Fibroblast of skin of right biceps (primary cell): Measurements from ENCODE around the gene CINP.
"Not testable (repeated sequence)": the region's sequence is repeated elsewhere in the genome, so short reads cannot be mapped to it uniquely, and the experiment has no call there.

Source experiments
- DNase-seq: peaks from one replicate; pipeline ENCODE4 v3.0.0-alpha.2; 2013

Gene CINP

DNA sequence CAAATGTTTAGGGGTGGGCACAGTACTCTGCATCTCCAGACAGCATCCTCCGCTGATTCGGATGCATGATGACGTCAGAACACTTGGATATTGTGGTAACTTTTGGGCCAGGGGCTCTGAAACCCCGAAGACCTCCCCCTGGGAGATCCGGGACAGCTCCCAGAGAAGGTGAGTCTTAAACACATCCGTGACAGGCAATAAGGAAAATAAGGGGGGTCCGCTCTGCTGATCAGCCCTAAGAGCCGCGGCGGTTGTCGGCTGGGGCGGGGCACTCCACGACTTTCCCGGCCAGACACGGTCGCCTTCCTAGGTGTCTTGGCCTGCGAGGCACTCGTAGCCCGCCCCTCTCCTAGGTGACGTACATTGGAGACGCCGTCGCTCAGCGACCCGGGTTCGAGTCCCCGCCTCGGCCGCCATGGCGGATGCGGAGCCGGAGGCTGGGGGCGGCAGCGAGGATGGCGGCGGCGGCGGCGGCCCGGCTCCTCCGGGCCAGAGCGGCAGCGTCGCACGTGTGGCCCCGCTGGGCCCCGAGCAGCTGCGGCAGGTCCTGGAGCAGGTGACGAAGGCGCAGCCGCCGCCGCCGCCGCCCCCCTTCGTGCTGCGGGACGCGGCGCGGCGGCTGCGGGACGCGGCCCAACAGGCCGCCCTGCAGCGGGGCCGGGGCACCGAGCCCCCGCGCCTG lies 43.2 kb downstream of the CINP start, which contains the start of gene ZNF839:
ZNF839 (plus strand) TSS at position 396 of the 682 bp plus-strand sequence; CDS start at position 416, 20 bp downstream.
- DNase-seq = peak; percentile 92

DNA sequence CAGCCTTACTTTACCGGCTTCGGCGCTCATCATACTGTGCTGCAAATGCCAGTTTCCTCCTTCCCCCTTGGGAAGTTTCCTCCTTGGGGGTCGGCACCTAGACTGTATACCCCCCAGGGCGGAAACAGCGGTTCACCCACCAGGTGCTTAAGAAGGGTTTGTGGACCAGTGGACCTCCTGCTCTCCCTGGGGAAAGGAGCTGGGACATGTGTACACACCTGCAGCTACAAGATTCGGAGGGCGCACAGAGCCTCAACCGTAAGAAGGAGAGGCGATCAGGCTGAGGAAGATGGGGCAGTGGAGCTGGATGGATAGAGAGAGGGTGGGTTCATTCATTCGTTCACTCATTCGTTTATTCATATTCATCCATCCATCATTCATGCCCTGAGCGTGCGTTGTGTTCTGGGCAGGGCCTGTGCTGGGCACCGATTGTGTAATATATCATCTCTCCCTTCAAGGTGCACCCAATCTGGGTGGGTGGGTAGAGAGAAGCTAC lies 43.9 kb downstream of the CINP start:
- no peak for DNase-seq

DNA sequence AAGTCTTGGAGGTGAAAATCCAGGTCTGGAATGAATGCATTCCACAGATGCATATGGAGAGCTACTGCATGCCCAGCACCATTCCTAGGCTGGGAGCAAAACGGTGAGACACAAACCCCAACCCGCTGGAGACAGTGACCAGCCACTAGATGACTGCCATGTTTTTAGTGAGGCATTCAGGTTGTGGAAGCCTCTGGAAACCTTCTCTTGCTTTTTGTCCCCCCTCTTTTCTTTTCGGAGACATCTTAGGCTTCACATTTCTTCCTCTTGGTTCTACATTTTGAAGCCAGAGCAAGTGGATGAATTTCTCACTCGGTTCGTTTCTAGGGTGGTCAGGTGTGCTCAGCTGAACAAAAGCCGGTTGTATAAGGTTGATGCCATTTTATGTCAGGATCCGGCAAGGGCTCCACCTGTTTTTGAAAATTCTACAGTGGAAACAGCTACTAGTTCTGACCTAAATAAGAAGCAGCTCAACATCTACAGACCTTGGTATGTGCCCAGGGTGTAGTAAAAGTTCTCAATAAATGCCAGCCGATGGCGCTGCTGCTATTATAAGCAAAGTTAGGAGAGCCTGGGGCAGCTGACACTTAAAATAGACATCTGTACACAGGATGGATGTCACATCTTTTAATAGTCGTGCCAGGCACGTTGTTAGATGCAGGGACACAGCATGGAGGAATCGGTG lies 45.0 kb downstream of the CINP start:
- DNase-seq = no peak

DNA sequence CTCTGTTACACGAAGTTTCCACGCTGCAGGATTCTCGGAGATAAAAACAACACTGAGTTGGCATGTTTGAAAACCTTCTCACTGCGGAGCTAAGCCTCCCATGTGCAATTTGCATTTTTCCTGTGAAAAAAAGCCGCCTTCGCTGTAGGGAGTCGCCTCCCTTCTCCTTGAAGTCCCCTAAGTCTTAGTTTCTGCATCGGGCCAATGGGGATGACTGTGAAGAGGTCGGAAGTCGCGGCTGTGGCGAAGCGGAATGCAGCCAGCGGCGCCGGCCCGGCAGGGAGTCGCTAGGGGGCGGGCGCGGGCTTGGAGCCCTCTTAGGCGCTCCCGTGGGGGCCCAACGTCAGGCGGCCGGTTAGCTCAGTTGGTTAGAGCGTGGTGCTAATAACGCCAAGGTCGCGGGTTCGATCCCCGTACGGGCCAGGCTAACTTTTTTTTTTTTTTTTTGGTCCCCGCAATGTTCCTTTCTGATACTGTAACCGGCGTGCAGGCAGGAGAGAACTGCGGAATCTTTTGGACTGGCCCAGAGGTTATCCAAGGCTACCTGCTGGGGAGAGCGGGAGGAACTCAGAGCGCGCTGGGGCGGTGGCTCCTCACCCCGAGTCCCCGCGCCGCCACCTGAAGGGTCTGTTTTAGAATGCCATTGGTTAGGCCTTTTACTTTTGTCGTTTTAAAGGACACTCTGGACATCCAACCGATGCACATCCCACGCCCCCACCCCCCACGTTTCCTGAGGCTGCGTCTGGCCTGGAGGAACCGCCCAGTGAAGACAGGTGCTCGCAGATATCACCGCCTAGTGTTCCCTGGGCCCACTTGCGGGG lies 45.7 kb downstream of the CINP start:
- peak; percentile 94 for DNase-seq

DNA sequence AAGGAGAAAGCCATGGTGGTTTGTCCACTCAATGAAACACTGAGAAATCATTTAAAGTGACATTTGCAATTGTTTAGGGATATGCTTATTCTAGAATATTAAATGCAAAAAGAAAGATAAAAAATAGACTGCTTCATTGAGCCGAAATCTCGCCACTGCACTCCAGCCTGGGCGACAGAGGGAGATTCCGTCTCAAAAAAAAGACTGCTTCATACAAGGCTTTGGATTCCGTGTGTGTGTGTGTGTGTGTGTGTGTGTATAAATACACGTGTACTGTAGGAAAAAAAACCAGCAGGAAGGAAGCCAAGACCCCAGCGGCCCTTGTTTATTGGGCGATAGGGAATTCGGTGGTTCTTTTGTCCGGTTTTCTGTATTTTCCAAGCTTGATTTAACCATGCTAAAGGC lies 46.4 kb downstream of the CINP start:
- DNase-seq = peak; percentile 81

DNA sequence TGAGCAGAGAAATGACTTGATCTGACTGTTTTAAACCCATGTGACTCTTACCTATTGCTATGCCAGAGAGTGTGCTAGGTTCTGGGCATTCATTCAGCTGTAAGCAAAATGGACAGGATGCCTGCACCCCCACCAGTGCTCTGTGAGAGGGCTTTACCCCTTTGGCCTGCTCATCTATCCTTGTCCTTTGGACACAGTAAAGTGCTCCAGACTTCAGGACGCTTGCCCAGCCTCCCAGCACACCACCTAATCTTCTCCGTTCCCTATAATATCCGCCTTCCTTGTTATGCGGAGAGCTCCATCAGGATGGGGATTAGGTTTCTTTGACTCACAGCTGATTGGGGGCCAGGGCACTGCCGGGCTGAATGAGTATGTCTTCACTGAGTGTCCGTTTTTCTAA lies 47.6 kb downstream of the CINP start:
- DNase-seq = no peak

DNA sequence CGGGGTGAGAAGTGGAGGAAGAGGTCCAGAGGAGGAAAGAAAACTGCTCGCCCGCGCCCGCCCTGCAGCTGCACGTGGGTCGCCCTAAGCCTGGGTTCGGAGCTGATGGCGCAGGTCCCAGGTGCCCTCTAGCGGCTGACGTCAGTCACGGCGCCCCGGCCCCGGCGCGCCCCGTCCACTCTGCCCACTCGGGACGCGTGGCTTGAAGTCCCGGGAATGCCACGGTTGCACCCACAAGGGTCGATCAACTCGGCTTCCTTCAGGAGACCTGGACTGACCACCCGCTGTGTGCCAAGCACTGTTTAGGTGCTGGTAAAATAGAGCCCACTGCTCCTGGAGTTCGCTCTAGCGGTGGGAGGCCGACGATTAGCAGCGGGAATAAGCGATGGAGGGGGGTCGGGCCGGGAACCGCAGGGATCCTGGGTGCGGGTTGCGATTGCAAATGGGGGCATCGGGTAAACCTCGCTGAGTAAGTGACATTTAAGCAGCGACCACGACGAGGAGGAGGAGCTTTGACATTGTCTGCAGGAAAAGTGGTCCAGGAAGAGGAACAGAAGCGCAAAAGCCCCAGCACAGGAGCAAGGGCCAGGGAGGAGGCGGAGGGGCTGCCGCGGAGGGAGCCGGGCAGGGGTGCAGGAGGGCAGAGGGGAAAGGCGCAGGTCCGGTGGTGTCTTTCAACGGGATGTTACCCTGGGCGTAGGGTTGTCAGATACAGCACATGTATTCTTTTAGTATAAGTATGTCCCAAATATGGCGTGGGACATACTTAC lies 48.3 kb downstream of the CINP start:
- DNase-seq = peak; percentile 76

DNA sequence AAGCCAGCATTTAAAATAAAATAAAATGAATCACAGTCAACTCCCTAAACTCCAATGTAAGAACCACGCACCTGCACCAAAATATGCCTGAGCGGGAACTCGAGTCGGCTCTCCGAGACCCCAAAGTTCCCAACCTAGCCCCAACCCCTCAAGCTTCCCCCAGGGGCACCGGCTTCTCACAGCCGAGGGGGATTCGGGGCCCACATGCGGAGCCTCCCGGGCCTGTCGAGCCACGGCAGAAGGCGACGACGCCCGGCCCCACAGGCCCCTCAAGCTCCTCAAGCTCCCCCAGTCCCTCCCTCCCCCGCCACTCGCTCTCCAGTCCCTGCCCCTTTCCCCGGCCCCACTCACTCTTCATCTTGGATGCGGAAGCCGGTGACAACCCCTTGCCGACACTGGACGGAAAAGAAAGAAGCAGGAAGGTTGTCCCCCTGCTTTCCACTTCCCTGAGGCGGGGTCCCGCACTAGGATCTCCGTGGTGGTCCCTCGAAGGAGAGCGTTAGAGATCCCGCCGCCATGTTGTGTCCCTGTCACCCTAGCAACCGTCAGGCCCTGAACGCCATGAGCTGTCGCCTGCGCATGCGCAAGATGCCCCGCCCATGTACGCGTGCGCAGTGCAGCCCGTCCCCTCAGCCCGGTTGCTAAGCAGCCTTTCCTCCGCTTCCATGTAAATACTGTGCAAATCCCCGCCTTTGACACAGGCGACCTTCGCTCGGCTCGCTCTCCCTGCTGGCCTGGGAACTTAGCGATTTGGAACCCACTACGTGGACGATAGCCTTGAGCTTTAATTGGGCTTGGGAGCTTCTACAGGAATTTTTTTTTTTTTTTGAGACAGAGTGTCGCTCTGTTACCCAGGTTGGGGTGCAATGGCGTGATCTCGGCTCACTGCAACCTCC lies 57.8 kb downstream of the CINP start, which contains the start of gene MOK:
MOK (minus strand) TSS at position 554 of the 896 bp plus-strand sequence; CDS start at position 358, 196 bp downstream.
- peak; percentile 93 for DNase-seq

DNA sequence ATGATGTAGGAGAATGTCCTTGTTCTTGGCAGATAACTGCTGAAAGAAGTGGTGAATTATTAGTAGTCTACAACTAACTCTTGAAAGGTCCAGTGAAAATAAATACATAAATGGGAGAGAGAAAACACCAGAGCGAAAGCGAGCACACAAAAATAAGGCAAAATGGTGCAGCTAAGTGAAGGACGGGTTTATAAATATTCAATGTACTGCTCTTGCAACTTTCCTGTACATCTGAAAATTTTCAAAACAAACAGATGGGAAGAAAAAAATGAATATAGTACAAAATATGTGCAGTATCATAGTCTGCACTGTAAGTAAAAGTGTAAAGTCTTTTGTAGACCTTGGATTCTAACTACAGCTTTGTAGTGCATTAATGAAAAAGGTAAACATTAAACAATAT lies 59.0 kb downstream of the CINP start:
- DNase-seq = no peak

DNA sequence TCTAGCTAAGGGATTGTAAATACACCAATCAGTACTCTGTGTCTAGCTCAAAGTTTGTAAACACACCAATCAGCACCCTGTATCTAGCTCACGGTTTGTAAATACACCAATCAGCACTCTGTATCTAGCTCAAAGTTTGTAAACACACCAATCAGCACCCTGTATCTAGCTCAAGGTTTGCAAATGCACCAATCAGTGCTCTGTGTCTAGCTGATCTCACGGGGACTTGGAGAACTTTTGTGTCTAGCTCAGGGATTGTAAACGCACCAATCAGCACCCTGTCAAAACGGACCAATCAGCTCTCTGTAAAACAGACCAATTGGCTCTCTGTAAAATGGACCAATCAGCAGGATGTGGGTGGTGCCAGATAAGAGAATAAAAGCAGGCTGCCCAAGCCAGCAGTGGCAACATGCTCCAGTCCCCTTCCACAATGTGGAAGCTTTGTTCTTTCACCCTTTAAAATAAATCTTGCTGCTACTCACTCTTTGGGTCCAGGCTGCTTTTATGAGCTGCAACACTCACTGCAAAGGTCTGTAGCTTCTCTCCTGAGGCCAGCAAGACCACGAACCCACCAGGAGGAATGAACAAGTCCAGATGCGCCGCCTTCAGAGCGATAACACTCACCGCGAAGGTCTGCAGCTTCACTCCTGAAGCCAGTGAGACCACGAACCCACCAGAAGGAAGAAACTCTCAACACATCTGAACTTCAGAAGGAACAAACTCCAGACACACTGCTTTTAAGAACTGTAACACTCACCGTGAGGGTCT lies 64.2 kb downstream of the CINP start:
- not testable (repeated sequence) for DNase-seq
